Adipocyte (in vitro differentiated cells): ENCODE results near the gene TBL3.

Experiments used
- DNase-seq: peaks from one replicate; pipeline ENCODE4 v3.0.0-alpha.2; 2015; ENCODE audit warnings: low read depth
- H3K27me3 ChIP-seq: replicated peaks from 2 replicates; pipeline ENCODE4 v1.7.0; 2013; ENCODE audit warnings: mild to moderate bottlenecking, low read length, moderate library complexity; ENCODE audit not compliant: control insufficient read depth, insufficient read depth
- H3K36me3 ChIP-seq: 2 replicates; pipeline ENCODE4 v1.7.0; 2013; ENCODE audit warnings: low read length, mild to moderate bottlenecking, moderate library complexity; ENCODE audit not compliant: control insufficient read depth, insufficient read depth, severe bottlenecking
- H3K4me1 ChIP-seq: 2 replicates; pipeline ENCODE4 v1.7.0; 2013; ENCODE audit warnings: mild to moderate bottlenecking, low read length, moderate library complexity; ENCODE audit not compliant: control insufficient read depth, insufficient read depth
- H3K4me3 ChIP-seq: 2 replicates; pipeline ENCODE4 v1.7.0; 2013; ENCODE audit warnings: mild to moderate bottlenecking, low read length, moderate library complexity
- H3K9ac ChIP-seq: 2 replicates; pipeline ENCODE4 v1.7.0; 2013; ENCODE audit warnings: mild to moderate bottlenecking, low read length, moderate library complexity
- H3K9me3 ChIP-seq: 2 replicates; pipeline ENCODE4 v1.7.0; 2013; ENCODE audit warnings: mild to moderate bottlenecking, low read length, moderate library complexity; ENCODE audit not compliant: control insufficient read depth

Gene TBL3

GRCh38 chr16:1968146-1968953 is 3.5 kb upstream of the TBL3 start:
- DNase-seq: no peak
- Histone ChIP-seq H3K9me3 (no peaks in the 10 kb centered on the region), H3K27me3 (no peaks in the 10 kb centered on the region), H3K4me1 (peaks cover 24% of the 10 kb centered on the region), H3K9ac (no peak overlapping the region), H3K4me3 (no peak overlapping the region), H3K36me3 (peaks cover 7% of the 10 kb centered on the region)

GRCh38 chr16:1972490-1972877 is 631 bp downstream of the TBL3 start:
- peak overlapping the region; percentile 92 for H3K9ac ChIP-seq
- peak; percentile 52 for DNase-seq
- no peaks in the 10 kb centered on the region for H3K9me3 ChIP-seq
- H3K4me3 ChIP-seq: peak overlapping the region; percentile 95
- H3K4me1 ChIP-seq: peaks cover 12% of the 10 kb centered on the region
- H3K36me3 ChIP-seq: peaks cover 31% of the 10 kb centered on the region
- no peaks in the 10 kb centered on the region for H3K27me3 ChIP-seq

GRCh38 chr16:1973461-1974156 is 1.8 kb downstream of the TBL3 start:
- Histone ChIP-seq H3K4me3 (no peak overlapping the region), H3K36me3 (peaks cover 42% of the 10 kb centered on the region), H3K9ac (no peak overlapping the region), H3K4me1 (peaks cover 12% of the 10 kb centered on the region), H3K9me3 (no peaks in the 10 kb centered on the region), H3K27me3 (no peaks in the 10 kb centered on the region)
- DNase-seq: no peak

GRCh38 chr16:1974157-1975070 is 2.6 kb downstream of the TBL3 start:
- H3K9ac ChIP-seq: no peak overlapping the region
- no peaks in the 10 kb centered on the region for H3K9me3 ChIP-seq
- no peak overlapping the region for H3K4me3 ChIP-seq
- no peak for DNase-seq
- H3K4me1 ChIP-seq: peaks cover 12% of the 10 kb centered on the region
- no peaks in the 10 kb centered on the region for H3K27me3 ChIP-seq
- peaks cover 46% of the 10 kb centered on the region for H3K36me3 ChIP-seq

GRCh38 chr16:1975432-1976215 is 3.8 kb downstream of the TBL3 start:
- DNase-seq: no peak
- peaks cover 16% of the 10 kb centered on the region for H3K4me1 ChIP-seq
- no peak overlapping the region for H3K9ac ChIP-seq

GRCh38 chr16:1976216-1976520 is 4.3 kb downstream of the TBL3 start:
- peaks cover 6% of the 10 kb centered on the region for H3K27me3 ChIP-seq
- no peak overlapping the region for H3K9ac ChIP-seq
- H3K4me3 ChIP-seq: no peak overlapping the region
- no peaks in the 10 kb centered on the region for H3K9me3 ChIP-seq
- peaks cover 10% of the 10 kb centered on the region for H3K4me1 ChIP-seq
- DNase-seq: no peak
- peaks cover 46% of the 10 kb centered on the region for H3K36me3 ChIP-seq

More at GRCh38 chr16:1975432-1976215, 3.8 kb downstream of the TBL3 start:
- peaks cover 2% of the 10 kb centered on the region for H3K27me3 ChIP-seq
- H3K9me3 ChIP-seq: no peaks in the 10 kb centered on the region
- peaks cover 46% of the 10 kb centered on the region for H3K36me3 ChIP-seq
- no peak overlapping the region for H3K4me3 ChIP-seq

- Histone ChIP-seq H3K4me1 (peaks cover 8% of the 10 kb centered on the region), H3K27me3 (peaks cover 6% of the 10 kb centered on the region), H3K36me3 (peaks cover 46% of the 10 kb centered on the region), H3K9me3 (no peaks in the 10 kb centered on the region), H3K9ac (no peak overlapping the region), H3K4me3 (no peak overlapping the region)
- DNase-seq: no peak
Measured at GRCh38 chr16:1976951-1977874, 5.4 kb downstream of the TBL3 start.

- peaks cover 6% of the 10 kb centered on the region for H3K27me3 ChIP-seq
- no peak overlapping the region for H3K9ac ChIP-seq
- no peak for DNase-seq
- no peak overlapping the region for H3K4me3 ChIP-seq
- H3K9me3 ChIP-seq: no peaks in the 10 kb centered on the region
- peaks cover 46% of the 10 kb centered on the region for H3K36me3 ChIP-seq
- peaks cover 5% of the 10 kb centered on the region for H3K4me1 ChIP-seq
Measured at GRCh38 chr16:1977875-1978268, 6.0 kb downstream of the TBL3 start.

- Histone ChIP-seq H3K9me3 (no peaks in the 10 kb centered on the region), H3K9ac (no peak overlapping the region), H3K36me3 (peaks cover 46% of the 10 kb centered on the region), H3K4me1 (peaks cover 4% of the 10 kb centered on the region), H3K27me3 (peaks cover 6% of the 10 kb centered on the region), H3K4me3 (no peak overlapping the region)
- DNase-seq: no peak
Measured at GRCh38 chr16:1978476-1979120, 6.7 kb downstream of the TBL3 start.
